VCaP (cell line): Measurements from ENCODE around the gene SRSF4.

Source experiments
- H3K27ac ChIP-seq: fragments of 450-650 bp; 2 replicates; pipeline ENCODE4 v1.5.1; 2017
- TF ChIP-seq, protein P1 (sequence below): fragments of 450-650 bp; conservative IDR thresholded peaks from 2 replicates; pipeline ENCODE4 v1.5.1; 2017; ENCODE audit warnings: mild to moderate bottlenecking, moderate library complexity

SRSF4 gene

DNA sequence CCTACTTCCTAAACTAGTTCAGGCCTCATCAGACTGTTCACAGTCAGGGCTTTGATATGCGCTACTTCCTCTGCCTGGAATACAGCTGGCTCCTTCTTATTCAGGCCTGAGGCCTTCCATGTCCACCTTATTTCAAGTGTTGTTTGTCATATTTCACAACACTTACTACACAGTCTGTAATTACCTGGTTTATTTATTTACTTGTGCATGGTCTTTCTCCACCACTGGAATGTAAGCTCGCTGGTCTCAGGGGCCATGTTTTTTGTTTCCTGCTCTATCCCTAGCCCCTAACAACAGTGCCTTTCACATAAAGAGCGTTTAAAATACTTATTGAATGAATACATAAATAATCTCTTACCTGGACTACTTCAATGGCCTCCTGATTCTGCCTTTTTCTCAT lies 4.6 kb upstream of the SRSF4 start:
- TF ChIP-seq, protein P1, sequence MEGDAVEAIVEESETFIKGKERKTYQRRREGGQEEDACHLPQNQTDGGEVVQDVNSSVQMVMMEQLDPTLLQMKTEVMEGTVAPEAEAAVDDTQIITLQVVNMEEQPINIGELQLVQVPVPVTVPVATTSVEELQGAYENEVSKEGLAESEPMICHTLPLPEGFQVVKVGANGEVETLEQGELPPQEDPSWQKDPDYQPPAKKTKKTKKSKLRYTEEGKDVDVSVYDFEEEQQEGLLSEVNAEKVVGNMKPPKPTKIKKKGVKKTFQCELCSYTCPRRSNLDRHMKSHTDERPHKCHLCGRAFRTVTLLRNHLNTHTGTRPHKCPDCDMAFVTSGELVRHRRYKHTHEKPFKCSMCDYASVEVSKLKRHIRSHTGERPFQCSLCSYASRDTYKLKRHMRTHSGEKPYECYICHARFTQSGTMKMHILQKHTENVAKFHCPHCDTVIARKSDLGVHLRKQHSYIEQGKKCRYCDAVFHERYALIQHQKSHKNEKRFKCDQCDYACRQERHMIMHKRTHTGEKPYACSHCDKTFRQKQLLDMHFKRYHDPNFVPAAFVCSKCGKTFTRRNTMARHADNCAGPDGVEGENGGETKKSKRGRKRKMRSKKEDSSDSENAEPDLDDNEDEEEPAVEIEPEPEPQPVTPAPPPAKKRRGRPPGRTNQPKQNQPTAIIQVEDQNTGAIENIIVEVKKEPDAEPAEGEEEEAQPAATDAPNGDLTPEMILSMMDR = no peak

DNA sequence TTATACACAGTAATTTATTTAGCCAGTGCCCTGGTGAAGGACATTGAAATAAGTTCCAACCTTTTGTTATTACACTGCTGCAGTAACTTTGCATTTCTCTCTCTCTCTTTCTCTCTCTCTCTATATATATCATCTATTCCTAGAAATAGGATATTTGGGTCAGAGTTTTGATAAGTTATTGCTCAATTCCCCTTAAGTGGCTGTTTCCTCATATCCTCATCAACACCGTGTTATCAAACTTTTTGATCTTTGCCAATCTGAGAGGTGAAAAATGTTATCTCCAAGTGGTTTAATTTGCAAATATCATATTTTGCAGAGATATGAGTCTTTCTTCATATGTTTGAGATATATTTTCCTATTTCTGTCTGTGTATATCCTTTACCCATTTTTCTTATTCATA lies 1.6 kb upstream of the SRSF4 start:
- H3K27ac ChIP-seq = peak overlapping the region; percentile 99
- TF ChIP-seq, protein P1 = no peak

More for the DNA sequence above, 4.6 kb upstream of the SRSF4 start:
- no peak overlapping the region for H3K27ac ChIP-seq

DNA sequence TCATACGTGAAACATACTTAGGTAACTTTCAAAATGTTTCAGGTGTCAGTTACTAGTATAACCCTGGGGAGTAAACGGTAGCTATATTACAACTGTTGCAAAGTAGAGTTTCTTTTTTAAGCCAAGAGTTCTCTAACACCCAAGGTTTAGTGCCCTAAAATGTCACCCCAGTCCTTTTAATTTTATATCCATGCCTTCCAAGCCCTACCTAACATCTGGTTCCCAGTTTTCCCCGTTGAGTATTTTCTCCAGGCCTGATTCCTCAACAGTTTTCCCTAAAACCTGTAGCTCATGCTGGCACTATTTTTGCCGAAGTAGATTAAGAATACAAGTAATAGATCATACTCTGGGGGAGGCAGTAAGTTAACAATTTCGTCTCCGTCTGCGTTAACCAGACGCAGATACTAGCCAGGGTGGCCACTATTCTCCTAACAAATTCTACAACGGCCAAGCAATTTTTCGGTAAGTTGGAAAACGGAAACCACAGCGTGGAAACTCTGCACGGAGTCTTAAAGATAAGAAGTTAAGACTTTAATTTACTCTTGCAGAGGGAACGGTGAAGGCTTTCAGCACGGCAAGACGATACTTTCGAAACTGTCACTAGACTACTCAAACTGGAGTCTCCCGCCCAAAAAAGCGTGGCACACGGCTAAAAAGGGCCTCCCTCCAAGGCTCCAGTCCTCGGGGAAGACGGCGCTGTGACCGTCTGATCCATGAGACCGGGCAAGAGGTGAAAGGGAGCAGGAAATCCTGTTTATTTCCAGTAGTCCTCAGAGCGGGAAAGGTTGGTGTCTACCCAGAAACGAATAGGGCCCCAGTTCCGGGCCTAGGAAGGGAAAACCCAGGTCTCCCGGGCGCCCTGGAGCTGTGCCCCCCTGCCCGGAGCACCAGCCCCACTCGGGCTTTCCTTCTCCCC lies 945 bp downstream of the SRSF4 start:
- TF ChIP-seq, protein P1 = no peak
- peak overlapping the region; percentile 99 for H3K27ac ChIP-seq

DNA sequence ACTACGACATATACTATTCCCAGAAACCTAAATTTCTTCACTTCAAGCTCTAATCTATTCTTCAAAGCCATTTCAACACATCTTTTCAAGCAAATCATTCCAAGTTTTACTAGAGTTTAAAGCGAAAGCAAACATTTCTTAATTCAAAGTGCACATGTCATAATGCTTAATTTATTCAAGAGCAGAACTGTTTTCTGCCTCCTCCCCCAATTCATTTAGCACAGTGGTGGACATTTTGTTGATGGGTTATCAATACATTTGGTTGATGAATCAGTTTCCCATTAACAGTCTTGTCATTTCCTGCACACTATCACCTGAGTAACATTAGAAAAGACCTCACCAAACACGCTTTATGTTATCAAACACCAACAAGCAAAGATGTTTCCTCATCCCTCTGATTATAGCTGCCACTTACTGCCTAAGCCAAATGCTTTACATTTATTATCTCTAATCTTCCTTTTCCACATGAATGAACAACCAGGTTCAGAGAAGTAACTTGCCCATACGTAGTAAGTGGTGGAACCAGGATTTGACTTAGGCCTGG lies 2.0 kb downstream of the SRSF4 start:
- H3K27ac ChIP-seq = peak overlapping the region; percentile 99
- TF ChIP-seq, protein P1 = no peak

DNA sequence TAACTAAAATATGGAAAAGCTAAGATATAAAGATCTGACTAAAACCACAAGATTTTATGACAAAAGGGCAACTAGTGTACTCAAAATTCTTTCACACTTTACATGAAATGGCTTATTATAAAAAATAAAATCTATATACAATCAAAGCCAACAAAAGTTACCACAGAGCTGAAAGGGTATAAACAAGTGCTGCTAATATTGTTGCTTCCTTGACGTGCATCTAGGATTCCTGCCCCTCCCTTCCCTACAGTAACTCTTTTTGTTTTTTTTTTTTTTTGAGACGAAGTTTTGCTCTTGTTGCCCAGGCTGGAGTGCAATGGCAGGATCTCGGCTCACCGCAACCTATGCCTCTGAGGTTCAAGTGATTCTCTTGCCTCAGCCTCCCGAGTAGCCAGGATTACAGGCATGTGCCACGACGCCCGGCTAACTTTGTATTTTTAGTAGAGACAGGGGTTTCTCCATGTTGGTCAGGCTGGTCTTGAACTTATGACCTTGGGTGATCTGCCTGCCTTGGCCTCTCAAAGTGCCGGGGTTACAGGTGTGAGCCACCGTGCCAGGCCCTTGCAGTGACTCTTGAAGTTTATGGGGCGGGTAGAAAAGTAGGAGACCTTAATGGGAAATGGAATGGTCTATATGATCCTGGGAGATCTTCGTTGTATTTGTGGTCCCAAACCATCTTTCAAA lies 4.5 kb downstream of the SRSF4 start:
- TF ChIP-seq, protein P1 = no peak
- no peak overlapping the region; the same call in 1 of the 2 replicates for H3K27ac ChIP-seq

- TF ChIP-seq, protein P1 = no peak
- H3K27ac ChIP-seq = peak overlapping the region; percentile 5; the same call in 1 of the 2 replicates
Measured at GRCh38 chr1:29176576-29176975, 5.1 kb downstream of the SRSF4 start.

GRCh38 chr1:29172415-29172939 lies 9.2 kb downstream of the SRSF4 start:
- TF ChIP-seq, protein P1 = no peak
- no peak overlapping the region for H3K27ac ChIP-seq
